Thyroid gland (tissue), 4 donors: ENCODE data around the gene LIN52.

Experiments used
- POLR2A ChIP-seq, 2 donors: fragments of 450-650 bp; IDR thresholded peaks; one replicate each; pipeline ENCODE4 v1.6.1; 2017; ENCODE audit warnings: antibody characterized with exemption in 2 of 2, mild to moderate bottlenecking in 2 of 2, moderate library complexity in 1 of 2
- TF ChIP-seq, protein P1 (sequence below), 6 experiments: fragments of 200-600 bp in 3 of 6; fragments of 450-650 bp in 3 of 6; sonication (generic) in 3 of 6; IDR thresholded peaks; one replicate each; pipeline ENCODE4 v1.5.1; 2016 to 2019; ENCODE audit warnings: antibody characterized with exemption in 6 of 6, mild to moderate bottlenecking in 2 of 6, inconsistent platforms in 1 of 6, moderate library complexity in 1 of 6

DNA sequence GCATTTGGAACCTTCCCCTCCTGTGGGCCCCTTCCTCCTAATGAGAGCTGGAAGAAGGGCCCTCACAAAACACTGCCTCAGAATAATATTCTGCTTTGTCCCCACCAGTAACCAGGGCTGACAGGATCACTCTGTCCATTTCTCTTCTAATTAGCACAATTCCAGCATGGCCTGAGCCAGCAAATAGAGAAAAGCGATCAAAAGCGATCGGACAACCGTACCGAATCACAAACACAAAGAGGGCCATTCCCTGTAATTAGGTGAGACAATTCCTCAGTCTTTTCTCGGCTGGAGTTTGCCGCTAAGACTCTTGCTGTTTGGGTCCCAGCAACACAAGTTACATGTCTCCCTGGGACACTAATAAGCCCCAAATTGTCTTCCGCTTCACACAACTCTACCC is 118.9 kb downstream of the LIN52 start:
- TF ChIP-seq, protein P1, sequence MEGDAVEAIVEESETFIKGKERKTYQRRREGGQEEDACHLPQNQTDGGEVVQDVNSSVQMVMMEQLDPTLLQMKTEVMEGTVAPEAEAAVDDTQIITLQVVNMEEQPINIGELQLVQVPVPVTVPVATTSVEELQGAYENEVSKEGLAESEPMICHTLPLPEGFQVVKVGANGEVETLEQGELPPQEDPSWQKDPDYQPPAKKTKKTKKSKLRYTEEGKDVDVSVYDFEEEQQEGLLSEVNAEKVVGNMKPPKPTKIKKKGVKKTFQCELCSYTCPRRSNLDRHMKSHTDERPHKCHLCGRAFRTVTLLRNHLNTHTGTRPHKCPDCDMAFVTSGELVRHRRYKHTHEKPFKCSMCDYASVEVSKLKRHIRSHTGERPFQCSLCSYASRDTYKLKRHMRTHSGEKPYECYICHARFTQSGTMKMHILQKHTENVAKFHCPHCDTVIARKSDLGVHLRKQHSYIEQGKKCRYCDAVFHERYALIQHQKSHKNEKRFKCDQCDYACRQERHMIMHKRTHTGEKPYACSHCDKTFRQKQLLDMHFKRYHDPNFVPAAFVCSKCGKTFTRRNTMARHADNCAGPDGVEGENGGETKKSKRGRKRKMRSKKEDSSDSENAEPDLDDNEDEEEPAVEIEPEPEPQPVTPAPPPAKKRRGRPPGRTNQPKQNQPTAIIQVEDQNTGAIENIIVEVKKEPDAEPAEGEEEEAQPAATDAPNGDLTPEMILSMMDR (IDR thresholded peaks at IDR 0.05) = no peak
- TF ChIP-seq POLR2A (IDR thresholded peaks at IDR 0.05) = no peak
